ENCODE data around the gene MAL.

Gene MAL

DNA sequence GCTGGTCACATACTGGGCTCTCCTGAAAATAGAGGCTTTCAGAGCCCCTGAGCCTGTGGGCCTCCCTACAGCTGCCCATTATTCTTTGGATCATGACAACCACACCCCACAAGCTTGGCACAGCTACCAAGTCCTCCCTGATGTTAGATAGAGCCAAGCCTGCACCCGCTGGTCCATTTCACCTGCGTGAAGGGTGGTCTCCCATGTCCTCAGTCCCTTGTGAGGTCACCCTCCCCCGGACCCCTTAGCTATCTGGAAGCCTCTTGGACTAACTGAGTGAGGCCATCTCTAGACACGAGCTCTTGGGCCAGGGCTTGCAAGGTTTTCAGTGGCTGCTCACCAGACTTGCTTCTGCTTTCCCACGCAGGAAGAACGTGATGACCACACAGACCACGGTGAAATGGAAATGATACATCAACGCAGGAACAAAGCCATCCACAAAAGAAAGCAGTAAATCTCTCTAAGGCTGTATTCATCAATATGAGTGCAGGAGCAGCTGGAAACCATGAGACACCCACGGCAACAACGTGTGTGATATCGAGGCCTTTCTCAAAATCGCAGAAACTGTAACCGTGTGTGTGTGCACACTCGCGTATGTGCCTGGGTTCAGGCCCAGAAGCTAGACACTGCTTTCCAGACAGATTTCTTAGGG is 10.1 kb upstream of the MAL start:
- H3K4me1 ChIP-seq (ENCODE audit: control insufficient read depth in 2 of 2, insufficient read depth in 2 of 2, low read length in 2 of 2) = no peaks in the 10 kb centered on the region
- no peak overlapping the region for H3K4me3 ChIP-seq (ENCODE audit: low read length in 2 of 2)
- no peaks in the 10 kb centered on the region for H3K9me3 ChIP-seq (ENCODE audit: control insufficient read depth in 2 of 2, low read length in 2 of 2)
- no peaks in the 10 kb centered on the region for H3K36me3 ChIP-seq (ENCODE audit: control insufficient read depth in 2 of 2, insufficient read depth in 2 of 2, low read length in 2 of 2)
- no peak overlapping the region for H3K9ac ChIP-seq (ENCODE audit: low read depth in 1 of 2, low read length in 2 of 2)
- no peak overlapping the region for H3K27ac ChIP-seq (ENCODE audit: low read depth in 2 of 2, low read length in 2 of 2)
- no peaks in the 10 kb centered on the region for H3K27me3 ChIP-seq (ENCODE audit: control insufficient read depth in 2 of 2, insufficient read depth in 2 of 2, low read length in 2 of 2)

DNA sequence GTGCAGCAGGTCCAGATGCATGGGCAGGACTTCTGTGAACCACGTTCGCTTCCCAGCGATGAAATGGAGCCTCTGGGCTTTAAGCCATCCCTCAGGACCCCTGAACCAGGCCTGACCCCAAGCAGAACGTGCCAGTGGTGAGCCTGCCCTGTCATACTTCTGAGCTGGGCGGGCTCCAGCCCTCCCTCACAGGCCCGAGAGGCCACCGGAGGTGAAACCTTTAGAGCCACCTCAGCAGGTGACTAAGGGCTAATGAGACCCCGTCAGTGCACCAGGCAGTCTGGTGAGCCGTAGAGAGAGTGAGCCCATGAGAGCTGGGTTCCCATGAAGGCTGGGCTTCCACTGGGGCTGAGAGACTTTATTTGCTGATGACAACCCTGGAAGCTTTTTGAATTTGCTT is 8.9 kb upstream of the MAL start:
- Histone ChIP-seq H3K27ac (ENCODE audit: low read depth in 2 of 2, low read length in 2 of 2) (no peak overlapping the region), H3K4me1 (ENCODE audit: control insufficient read depth in 2 of 2, insufficient read depth in 2 of 2, low read length in 2 of 2) (no peaks in the 10 kb centered on the region), H3K36me3 (ENCODE audit: control insufficient read depth in 2 of 2, insufficient read depth in 2 of 2, low read length in 2 of 2) (no peaks in the 10 kb centered on the region), H3K4me3 (ENCODE audit: low read length in 2 of 2) (no peak overlapping the region), H3K27me3 (ENCODE audit: control insufficient read depth in 2 of 2, insufficient read depth in 2 of 2, low read length in 2 of 2) (no peaks in the 10 kb centered on the region), H3K9ac (ENCODE audit: low read depth in 1 of 2, low read length in 2 of 2) (no peak overlapping the region), H3K9me3 (ENCODE audit: control insufficient read depth in 2 of 2, low read length in 2 of 2) (no peaks in the 10 kb centered on the region)

- Histone ChIP-seq H3K36me3 (ENCODE audit: control insufficient read depth in 2 of 2, insufficient read depth in 2 of 2, low read length in 2 of 2) (no peaks in the 10 kb centered on the region), H3K9ac (ENCODE audit: low read depth in 1 of 2, low read length in 2 of 2) (no peak overlapping the region), H3K4me1 (ENCODE audit: control insufficient read depth in 2 of 2, insufficient read depth in 2 of 2, low read length in 2 of 2) (no peaks in the 10 kb centered on the region), H3K9me3 (ENCODE audit: control insufficient read depth in 2 of 2, low read length in 2 of 2) (no peaks in the 10 kb centered on the region), H3K27me3 (ENCODE audit: control insufficient read depth in 2 of 2, insufficient read depth in 2 of 2, low read length in 2 of 2) (no peaks in the 10 kb centered on the region), H3K4me3 (ENCODE audit: low read length in 2 of 2) (no peak overlapping the region), H3K27ac (ENCODE audit: low read depth in 2 of 2, low read length in 2 of 2) (no peak overlapping the region)
These were observed 8.4 kb upstream of the MAL start for GRCh38 chr2:95017071-95017501.

GRCh38 chr2:95017836-95018235 is 7.7 kb upstream of the MAL start:
- H3K9ac ChIP-seq (ENCODE audit: low read depth in 1 of 2, low read length in 2 of 2) = no peak overlapping the region
- no peaks in the 10 kb centered on the region for H3K36me3 ChIP-seq (ENCODE audit: control insufficient read depth in 2 of 2, insufficient read depth in 2 of 2, low read length in 2 of 2)
- peaks cover 0 to 4% of the 10 kb centered on the region in 2 donors for H3K27me3 ChIP-seq (ENCODE audit: control insufficient read depth in 2 of 2, insufficient read depth in 2 of 2, low read length in 2 of 2)
- no peaks in the 10 kb centered on the region for H3K9me3 ChIP-seq (ENCODE audit: control insufficient read depth in 2 of 2, low read length in 2 of 2)
- no peaks in the 10 kb centered on the region for H3K4me1 ChIP-seq (ENCODE audit: control insufficient read depth in 2 of 2, insufficient read depth in 2 of 2, low read length in 2 of 2)
- H3K27ac ChIP-seq (ENCODE audit: low read depth in 2 of 2, low read length in 2 of 2) = no peak overlapping the region
- H3K4me3 ChIP-seq (ENCODE audit: low read length in 2 of 2) = no peak overlapping the region

GRCh38 chr2:95018301-95018700 is 7.2 kb upstream of the MAL start:
- Histone ChIP-seq H3K27ac (ENCODE audit: low read depth in 2 of 2, low read length in 2 of 2) (no peak overlapping the region), H3K36me3 (ENCODE audit: control insufficient read depth in 2 of 2, insufficient read depth in 2 of 2, low read length in 2 of 2) (no peaks in the 10 kb centered on the region), H3K4me3 (ENCODE audit: low read length in 2 of 2) (no peak overlapping the region), H3K27me3 (ENCODE audit: control insufficient read depth in 2 of 2, insufficient read depth in 2 of 2, low read length in 2 of 2) (peaks cover 2 to 5% of the 10 kb centered on the region in 2 donors), H3K9me3 (ENCODE audit: control insufficient read depth in 2 of 2, low read length in 2 of 2) (no peaks in the 10 kb centered on the region), H3K4me1 (ENCODE audit: control insufficient read depth in 2 of 2, insufficient read depth in 2 of 2, low read length in 2 of 2) (no peaks in the 10 kb centered on the region), H3K9ac (ENCODE audit: low read depth in 1 of 2, low read length in 2 of 2) (no peak overlapping the region)

- no peak overlapping the region for H3K27ac ChIP-seq (ENCODE audit: low read depth in 2 of 2, low read length in 2 of 2)
These were observed 6.5 kb upstream of the MAL start for GRCh38 chr2:95018861-95019550.

GRCh38 chr2:95019572-95019971 is 5.9 kb upstream of the MAL start:
- Histone ChIP-seq H3K9me3 (ENCODE audit: control insufficient read depth in 2 of 2, low read length in 2 of 2) (no peaks in the 10 kb centered on the region), H3K9ac (ENCODE audit: low read depth in 1 of 2, low read length in 2 of 2) (no peak overlapping the region), H3K27me3 (ENCODE audit: control insufficient read depth in 2 of 2, insufficient read depth in 2 of 2, low read length in 2 of 2) (peaks cover 8 to 10% of the 10 kb centered on the region in 2 donors), H3K36me3 (ENCODE audit: control insufficient read depth in 2 of 2, insufficient read depth in 2 of 2, low read length in 2 of 2) (no peaks in the 10 kb centered on the region), H3K4me1 (ENCODE audit: control insufficient read depth in 2 of 2, insufficient read depth in 2 of 2, low read length in 2 of 2) (no peaks in the 10 kb centered on the region), H3K4me3 (ENCODE audit: low read length in 2 of 2) (no peak overlapping the region), H3K27ac (ENCODE audit: low read depth in 2 of 2, low read length in 2 of 2) (no peak overlapping the region)

More at GRCh38 chr2:95018861-95019550, 6.5 kb upstream of the MAL start:
- Histone ChIP-seq H3K9ac (ENCODE audit: low read depth in 1 of 2, low read length in 2 of 2) (no peak overlapping the region), H3K4me1 (ENCODE audit: control insufficient read depth in 2 of 2, insufficient read depth in 2 of 2, low read length in 2 of 2) (no peaks in the 10 kb centered on the region), H3K27me3 (ENCODE audit: control insufficient read depth in 2 of 2, insufficient read depth in 2 of 2, low read length in 2 of 2) (peaks cover 5% of the 10 kb centered on the region in 2 donors), H3K4me3 (ENCODE audit: low read length in 2 of 2) (no peak overlapping the region), H3K36me3 (ENCODE audit: control insufficient read depth in 2 of 2, insufficient read depth in 2 of 2, low read length in 2 of 2) (no peaks in the 10 kb centered on the region), H3K9me3 (ENCODE audit: control insufficient read depth in 2 of 2, low read length in 2 of 2) (no peaks in the 10 kb centered on the region)

DNA sequence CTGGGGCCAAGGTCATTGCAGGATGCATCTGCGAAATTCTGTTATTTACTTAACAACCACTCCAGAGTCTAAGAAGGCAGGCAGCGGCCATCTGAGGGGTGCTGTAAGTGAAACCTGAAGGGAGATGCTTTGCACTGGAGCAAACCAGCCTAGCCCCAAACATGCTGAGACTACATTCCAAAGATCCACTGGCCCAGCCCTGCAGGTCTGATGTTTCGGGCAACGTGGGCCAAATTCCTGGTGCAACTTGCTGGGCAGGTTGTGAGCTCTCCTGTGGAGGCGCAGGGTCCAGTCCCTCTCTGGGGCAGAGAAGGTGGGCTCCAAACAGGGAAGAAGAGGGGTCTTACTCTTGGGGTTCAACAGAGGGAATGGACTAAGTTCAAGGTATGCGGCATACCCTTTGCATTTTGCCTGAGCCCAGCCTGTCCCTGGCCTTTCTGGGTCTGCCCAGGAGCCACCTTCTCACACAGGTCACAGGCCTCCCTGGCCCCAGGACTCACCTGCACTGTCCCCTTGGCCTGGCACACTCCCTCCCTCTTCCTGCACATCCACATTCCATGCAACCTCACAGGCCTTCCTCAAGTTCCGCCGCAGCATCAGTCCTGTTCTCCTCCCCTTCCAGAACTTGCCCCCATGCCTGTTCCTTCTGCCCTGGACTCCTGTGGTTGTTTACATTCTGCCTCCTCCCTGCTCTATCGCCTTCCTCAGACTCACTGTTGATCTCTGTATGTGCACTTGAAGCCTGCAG is 5.1 kb upstream of the MAL start:
- Histone ChIP-seq H3K4me1 (ENCODE audit: control insufficient read depth in 2 of 2, insufficient read depth in 2 of 2, low read length in 2 of 2) (no peaks in the 10 kb centered on the region), H3K27ac (ENCODE audit: low read depth in 2 of 2, low read length in 2 of 2) (no peak overlapping the region), H3K9ac (ENCODE audit: low read depth in 1 of 2, low read length in 2 of 2) (no peak overlapping the region), H3K36me3 (ENCODE audit: control insufficient read depth in 2 of 2, insufficient read depth in 2 of 2, low read length in 2 of 2) (no peaks in the 10 kb centered on the region), H3K4me3 (ENCODE audit: low read length in 2 of 2) (no peak overlapping the region), H3K9me3 (ENCODE audit: control insufficient read depth in 2 of 2, low read length in 2 of 2) (no peaks in the 10 kb centered on the region), H3K27me3 (ENCODE audit: control insufficient read depth in 2 of 2, insufficient read depth in 2 of 2, low read length in 2 of 2) (peaks cover 8 to 10% of the 10 kb centered on the region in 2 donors)

GRCh38 chr2:95021023-95021416 is 4.5 kb upstream of the MAL start:
- H3K4me3 ChIP-seq (ENCODE audit: low read length in 2 of 2) = no peak overlapping the region
- no peak overlapping the region for H3K9ac ChIP-seq (ENCODE audit: low read depth in 1 of 2, low read length in 2 of 2)
- H3K4me1 ChIP-seq (ENCODE audit: control insufficient read depth in 2 of 2, insufficient read depth in 2 of 2, low read length in 2 of 2) = no peaks in the 10 kb centered on the region
- H3K36me3 ChIP-seq (ENCODE audit: control insufficient read depth in 2 of 2, insufficient read depth in 2 of 2, low read length in 2 of 2) = no peaks in the 10 kb centered on the region
- peaks cover 8 to 15% of the 10 kb centered on the region in 2 donors for H3K27me3 ChIP-seq (ENCODE audit: control insufficient read depth in 2 of 2, insufficient read depth in 2 of 2, low read length in 2 of 2)
- no peak overlapping the region for H3K27ac ChIP-seq (ENCODE audit: low read depth in 2 of 2, low read length in 2 of 2)
- H3K9me3 ChIP-seq (ENCODE audit: control insufficient read depth in 2 of 2, low read length in 2 of 2) = no peaks in the 10 kb centered on the region

GRCh38 chr2:95021847-95022246 is 3.7 kb upstream of the MAL start:
- Histone ChIP-seq H3K27me3 (ENCODE audit: control insufficient read depth in 2 of 2, insufficient read depth in 2 of 2, low read length in 2 of 2) (peaks cover 11 to 20% of the 10 kb centered on the region in 2 donors), H3K9ac (ENCODE audit: low read depth in 1 of 2, low read length in 2 of 2) (no peak overlapping the region), H3K36me3 (ENCODE audit: control insufficient read depth in 2 of 2, insufficient read depth in 2 of 2, low read length in 2 of 2) (no peaks in the 10 kb centered on the region), H3K4me1 (ENCODE audit: control insufficient read depth in 2 of 2, insufficient read depth in 2 of 2, low read length in 2 of 2) (no peaks in the 10 kb centered on the region), H3K27ac (ENCODE audit: low read depth in 2 of 2, low read length in 2 of 2) (no peak overlapping the region), H3K9me3 (ENCODE audit: control insufficient read depth in 2 of 2, low read length in 2 of 2) (no peaks in the 10 kb centered on the region), H3K4me3 (ENCODE audit: low read length in 2 of 2) (no peak overlapping the region)
